HEK293T (cell line): ENCODE measurements around the gene TCF12.

ENCODE experiments used
- CTCF ChIA-PET: fragments of 350-600 bp; formaldehyde crosslinking; extraction: SDS; loops from one replicate; lab custom pipeline; 2021; ENCODE audit warnings: antibody characterized with exemption, inconsistent platforms; lab: Yijun Ruan, JAX
- POLR2A ChIA-PET: fragments of 350-600 bp; formaldehyde crosslinking; extraction: SDS; loops from one replicate; lab custom pipeline; 2020; ENCODE audit warnings: antibody characterized with exemption, inconsistent platforms; lab: Yijun Ruan, JAX
- DNase-seq: peaks from one replicate; pipeline ENCODE4 v3.0.0; 2012; ENCODE audit warnings: mixed read lengths; ENCODE audit errors: extremely low spot score
- ARNT ChIP-seq: fragments of 450-650 bp; IDR thresholded peaks from 2 replicates; pipeline ENCODE4 v1.6.1; 2017; ENCODE audit warnings: mild to moderate bottlenecking
- BHLHE40 ChIP-seq: fragments of 450-650 bp; IDR thresholded peaks from 2 replicates; pipeline ENCODE4 v1.6.1; 2016; ENCODE audit warnings: mild to moderate bottlenecking, moderate library complexity, borderline replicate concordance
- CTBP1 ChIP-seq: fragments of 450-650 bp; IDR thresholded peaks from 2 replicates; pipeline ENCODE4 v1.6.1; 2016; ENCODE audit warnings: borderline replicate concordance
- ELF4 ChIP-seq: fragments of 450-650 bp; IDR thresholded peaks from 2 replicates; pipeline ENCODE4 v1.6.1; 2017; ENCODE audit warnings: antibody characterized with exemption
- FOXA1 ChIP-seq: fragments of 450-650 bp; IDR thresholded peaks from 2 replicates; pipeline ENCODE4 v1.6.1; 2016; ENCODE audit warnings: mild to moderate bottlenecking
- FOXK2 ChIP-seq: fragments of 450-650 bp; IDR thresholded peaks from 2 replicates; pipeline ENCODE4 v1.6.1; 2016; ENCODE audit warnings: mild to moderate bottlenecking
- FOXM1 ChIP-seq: fragments of 450-650 bp; IDR thresholded peaks from 2 replicates; pipeline ENCODE4 v1.6.1; 2017; ENCODE audit warnings: mild to moderate bottlenecking, borderline replicate concordance
- HDGF ChIP-seq: fragments of 450-650 bp; IDR thresholded peaks from 2 replicates; pipeline ENCODE4 v1.6.1; 2017; ENCODE audit warnings: antibody characterized with exemption, borderline replicate concordance
- L3MBTL2 ChIP-seq: fragments of 450-650 bp; conservative IDR thresholded peaks from 2 replicates; pipeline ENCODE4 v1.6.1; 2016; ENCODE audit warnings: mild to moderate bottlenecking
- LEF1 ChIP-seq: fragments of 450-650 bp; IDR thresholded peaks from 2 replicates; pipeline ENCODE4 v1.6.1; 2017; ENCODE audit warnings: mild to moderate bottlenecking, borderline replicate concordance
- NFRKB ChIP-seq: fragments of 450-650 bp; IDR thresholded peaks from 2 replicates; pipeline ENCODE4 v1.6.1; 2016; ENCODE audit warnings: mild to moderate bottlenecking, moderate library complexity
- PKNOX1 ChIP-seq: fragments of 450-650 bp; IDR thresholded peaks from 2 replicates; pipeline ENCODE4 v1.6.1; 2016
- SP1 ChIP-seq: fragments of 450-650 bp; IDR thresholded peaks from 2 replicates; pipeline ENCODE4 v1.6.1; 2017
- SUZ12 ChIP-seq: fragments of 450-650 bp; IDR thresholded peaks from 2 replicates; pipeline ENCODE4 v1.6.1; 2016; ENCODE audit warnings: mild to moderate bottlenecking
- TARDBP ChIP-seq: fragments of 450-650 bp; IDR thresholded peaks from 2 replicates; pipeline ENCODE4 v1.6.1; 2016
- ZNF384 ChIP-seq: fragments of 450-650 bp; IDR thresholded peaks from 2 replicates; pipeline ENCODE4 v1.6.1; 2016

Gene TCF12

GRCh38 chr15:56910801-56911200, 7.6 kb upstream of the TCF12 start:
- POLR2A ChIA-PET: no interaction called here
- CTCF ChIA-PET: no interaction called here
- no peak for DNase-seq
- TF ChIP-seq SP1 (no peak), ELF4 (no peak), SUZ12 (no peak), NFRKB (no peak), ZNF384 (no peak), FOXA1 (no peak), L3MBTL2 (no peak), FOXK2 (no peak)

GRCh38 chr15:56913241-56913640, 5.2 kb upstream of the TCF12 start:
- DNase-seq: no peak
- POLR2A ChIA-PET: no interaction called here
- CTCF ChIA-PET: no interaction called here

GRCh38 chr15:56913670-56914069, 4.8 kb upstream of the TCF12 start:
- CTCF ChIA-PET: no interaction called here
- POLR2A ChIA-PET: no interaction called here
- DNase-seq: no peak
- no peak for TF ChIP-seq BHLHE40
- TF ChIP-seq FOXK2: no peak
- no peak for TF ChIP-seq LEF1
- TF ChIP-seq ARNT: no peak
- no peak for TF ChIP-seq TARDBP
- TF ChIP-seq NFRKB: no peak
- TF ChIP-seq HDGF: no peak
- TF ChIP-seq CTBP1: no peak
- no peak for TF ChIP-seq ELF4
- no peak for TF ChIP-seq PKNOX1
- TF ChIP-seq FOXM1: no peak
- TF ChIP-seq ZNF384: no peak
- no peak for TF ChIP-seq SP1
- TF ChIP-seq FOXA1: no peak
- TF ChIP-seq SUZ12: no peak
- no peak for TF ChIP-seq L3MBTL2

More at GRCh38 chr15:56913241-56913640, 5.2 kb upstream of the TCF12 start:
- no peak for TF ChIP-seq L3MBTL2
- no peak for TF ChIP-seq FOXK2

DNA sequence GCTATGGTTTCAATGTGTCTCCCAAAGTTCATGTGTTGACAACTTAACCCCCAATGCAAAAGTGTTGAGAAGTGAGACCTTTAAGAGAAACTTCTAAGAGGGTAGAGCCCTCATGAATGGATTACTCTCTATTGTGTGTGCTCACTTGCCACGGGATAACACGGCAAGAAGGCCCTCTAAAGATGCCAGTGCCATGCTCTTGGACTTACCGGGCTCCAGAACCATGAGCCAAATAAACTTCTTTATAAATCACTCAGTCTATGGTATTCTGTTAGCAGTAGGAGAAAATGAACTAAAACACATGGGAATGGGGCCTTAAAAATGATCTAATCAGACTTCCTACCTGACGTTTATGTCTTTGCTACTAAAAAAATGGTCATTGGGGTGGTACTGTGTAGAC, 2.6 kb upstream of the TCF12 start:
- DNase-seq: no peak
- TF ChIP-seq FOXK2: no peak
- TF ChIP-seq TARDBP: no peak
- no peak for TF ChIP-seq NFRKB
- TF ChIP-seq HDGF: no peak
- no peak for TF ChIP-seq FOXA1
- no peak for TF ChIP-seq CTBP1
- TF ChIP-seq SUZ12: no peak
- no peak for TF ChIP-seq ELF4
- no peak for TF ChIP-seq FOXM1
- TF ChIP-seq ARNT: no peak
- no peak for TF ChIP-seq L3MBTL2
- no peak for TF ChIP-seq BHLHE40
- no peak for TF ChIP-seq PKNOX1
- no peak for TF ChIP-seq LEF1
- TF ChIP-seq ZNF384: no peak
- TF ChIP-seq SP1: no peak
- ChIA-PET POLR2A (no interaction called here), CTCF (no interaction called here)

GRCh38 chr15:56916825-56917477, 1.5 kb upstream of the TCF12 start:
- no peak for TF ChIP-seq HDGF
- TF ChIP-seq CTBP1: no peak
- TF ChIP-seq L3MBTL2: no peak
- TF ChIP-seq NFRKB: no peak
- TF ChIP-seq ARNT: no peak
- TF ChIP-seq ELF4: no peak
- no peak for TF ChIP-seq FOXK2
- no peak for TF ChIP-seq SUZ12
- no peak for TF ChIP-seq TARDBP
- TF ChIP-seq SP1: no peak
- TF ChIP-seq FOXM1: no peak
- no peak for TF ChIP-seq ZNF384
- no peak for TF ChIP-seq BHLHE40
- no peak for TF ChIP-seq LEF1
- no peak for TF ChIP-seq FOXA1
- no peak for DNase-seq
- ChIA-PET POLR2A (no interaction called here), CTCF (no interaction called here)

GRCh38 chr15:56917652-56918045, 795 bp upstream of the TCF12 start:
- DNase-seq: no peak
- POLR2A ChIA-PET: interaction anchor here (1.3 to 1.4 kb wide), 2 partner anchors 17 to 31 kb away, joined by 3 to 24 read pairs; no protein-coding TSS in a partner anchor
- TF ChIP-seq PKNOX1 (no peak), ZNF384 (no peak), SUZ12 (no peak), NFRKB (no peak), CTBP1 (no peak), SP1 (no peak), ARNT (no peak), BHLHE40 (no peak), HDGF (no peak), TARDBP (no peak), FOXA1 (no peak), L3MBTL2 (no peak), ELF4 (no peak), LEF1 (no peak), FOXM1 (no peak)
- CTCF ChIA-PET: interaction anchor here (0.6 to 1.2 kb wide), 3 partner anchors 30 to 355 kb away, joined by 3 to 4 read pairs (median 3); no protein-coding TSS in a partner anchor
